ENCODE results near the gene MAGI2.
"Not testable (repeated sequence)": the region's sequence is repeated elsewhere in the genome, so short reads cannot be mapped to it uniquely, and the experiment has no call there.

The MAGI2 gene

DNA sequence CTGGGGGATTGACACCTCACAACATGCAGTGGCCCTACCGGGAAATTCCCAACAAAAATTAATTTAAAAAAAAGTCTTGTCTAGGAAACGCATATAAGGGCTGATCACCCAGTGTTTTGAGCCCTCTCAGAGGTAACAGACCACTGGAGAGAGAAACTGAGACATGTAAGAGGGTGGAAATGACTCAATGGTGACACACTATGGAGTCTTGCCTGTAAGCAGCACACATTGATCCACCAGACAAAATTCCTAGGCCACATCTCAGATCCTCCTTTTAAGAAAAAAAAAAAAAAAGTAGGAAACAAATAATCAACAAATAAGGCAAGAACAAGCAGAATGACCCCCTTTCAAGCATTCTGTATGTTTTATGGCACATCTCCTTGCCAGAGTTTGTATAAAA, 296.2 kb downstream of the MAGI2 start:
- DNase-seq (ENCODE audit: low spot score) = no peak

DNA sequence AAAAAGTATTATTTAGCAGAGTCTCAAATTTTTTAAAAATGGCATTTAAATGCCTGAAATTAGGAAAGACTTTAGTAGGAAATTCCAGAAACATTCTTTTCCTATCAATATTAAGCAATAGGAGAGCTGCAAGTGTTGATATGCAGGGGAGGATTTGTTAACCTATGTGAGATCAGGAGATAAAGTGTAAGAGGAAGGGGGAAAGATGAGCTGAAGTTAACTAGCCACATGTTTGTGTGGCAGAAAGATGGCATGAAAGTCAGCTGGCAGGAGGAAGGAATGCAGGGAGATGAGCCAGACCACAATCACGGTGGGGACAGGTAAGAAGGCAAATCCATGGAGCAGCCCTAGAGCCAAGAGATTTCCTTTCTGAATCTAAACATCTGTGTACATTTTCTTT, 303.6 kb downstream of the MAGI2 start:
- DNase-seq (ENCODE audit: low spot score) = no peak

DNA sequence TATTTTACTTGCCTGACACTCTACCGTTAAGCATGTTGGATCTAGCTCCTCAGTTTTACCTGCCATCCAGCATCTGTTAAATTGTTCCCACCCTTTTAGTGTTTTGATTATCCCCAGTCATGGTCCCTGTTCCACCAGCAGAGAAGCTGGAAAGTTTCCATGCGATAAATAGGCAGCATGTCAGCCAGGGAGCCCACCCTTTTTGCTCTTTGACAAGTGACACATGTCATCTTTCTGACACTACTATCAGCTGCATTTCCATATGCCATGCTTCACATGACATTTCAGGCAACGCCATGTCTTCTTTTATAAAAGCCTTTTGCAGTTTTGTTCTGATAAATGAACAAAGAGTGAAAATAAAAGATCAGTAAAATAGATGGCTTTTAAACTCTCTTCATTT, 310.8 kb downstream of the MAGI2 start:
- no peak for DNase-seq (ENCODE audit: low spot score)

DNA sequence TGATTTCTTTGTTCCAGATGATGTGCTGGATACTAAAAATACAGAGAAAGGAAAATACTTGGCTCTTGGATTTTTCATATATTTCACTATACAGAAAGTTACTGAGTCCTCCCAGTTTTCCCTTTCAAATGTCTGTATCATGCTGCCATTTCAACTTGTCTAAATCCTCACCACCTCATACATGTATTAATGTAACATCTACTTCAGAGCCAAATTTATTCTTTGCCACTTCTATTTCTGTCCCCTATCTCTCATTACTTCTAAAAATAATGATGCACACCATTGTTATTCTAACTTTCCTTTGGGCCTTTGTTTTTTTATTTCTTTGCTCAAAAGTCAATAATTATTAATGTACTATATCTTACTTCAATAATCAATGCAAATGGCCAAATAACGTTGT, 312.2 kb downstream of the MAGI2 start:
- DNase-seq (ENCODE audit: low spot score) = no peak

DNA sequence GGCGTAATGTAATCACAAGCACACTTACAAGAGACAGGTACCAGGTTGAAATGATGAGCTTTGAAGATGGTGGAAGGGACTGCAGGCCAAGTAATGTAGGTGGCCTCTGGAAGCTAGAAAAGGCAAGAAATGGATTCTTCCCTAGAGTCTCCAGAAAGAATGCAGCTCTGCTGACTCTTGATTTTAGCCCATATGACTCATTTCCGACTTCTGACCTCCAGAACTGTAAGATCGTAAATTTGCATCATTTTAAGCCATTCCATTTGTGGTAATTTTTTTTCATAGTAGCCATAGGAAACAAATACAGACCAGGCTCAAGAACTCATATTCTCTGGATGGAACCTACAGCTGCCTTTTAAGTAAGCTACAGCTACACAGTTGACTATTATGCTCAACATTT, 315.5 kb downstream of the MAGI2 start:
- no peak for DNase-seq (ENCODE audit: low spot score)

DNA sequence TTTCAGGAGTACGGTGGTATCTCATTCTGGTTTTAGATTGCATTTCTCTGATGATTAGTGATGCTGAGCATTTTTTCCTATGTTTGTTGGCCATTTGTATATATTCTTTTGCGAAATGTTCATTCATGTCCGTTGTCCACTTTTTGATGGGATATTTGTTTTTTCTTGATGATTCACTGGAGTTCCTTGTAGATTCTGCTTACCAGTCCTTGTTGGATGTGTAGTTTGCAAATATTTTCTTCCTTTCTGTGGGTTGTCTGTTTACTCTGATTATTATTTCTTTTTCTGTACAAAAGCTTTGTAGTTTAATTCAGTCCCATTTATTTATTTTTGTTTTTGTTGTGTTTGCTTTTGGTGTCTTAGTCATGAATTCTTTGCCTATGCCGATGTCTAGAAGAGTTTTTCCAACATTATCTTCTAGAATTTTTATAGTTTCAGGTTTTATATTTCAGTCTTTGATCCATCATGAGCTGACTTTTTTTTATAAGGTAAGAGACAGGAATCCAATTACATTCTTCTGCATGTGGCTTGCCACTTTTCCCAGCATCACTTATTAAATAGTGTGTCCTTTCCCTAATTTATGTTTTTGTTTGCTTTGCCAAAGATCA, 320.5 kb downstream of the MAGI2 start:
- DNase-seq (ENCODE audit: low spot score) = no peak

DNA sequence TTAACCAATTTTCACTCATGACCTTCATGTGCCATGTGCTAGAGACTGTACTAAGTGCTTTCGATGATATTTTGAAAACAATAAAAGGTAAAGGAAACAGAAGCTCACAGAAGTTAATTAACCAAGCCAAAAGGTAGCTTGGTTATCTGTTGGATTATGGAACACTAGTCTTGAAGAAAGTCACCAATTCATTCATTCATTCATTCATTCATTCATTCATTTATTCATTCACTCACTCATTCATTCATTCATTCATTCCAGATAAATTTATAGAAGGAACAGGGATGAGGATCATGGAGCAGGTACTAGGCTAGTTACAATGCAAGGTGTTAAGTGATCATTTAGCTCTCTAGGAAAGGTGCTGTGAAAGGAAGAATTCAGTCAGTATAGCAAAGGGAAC, 322.8 kb downstream of the MAGI2 start:
- DNase-seq (ENCODE audit: low spot score) = no peak

DNA sequence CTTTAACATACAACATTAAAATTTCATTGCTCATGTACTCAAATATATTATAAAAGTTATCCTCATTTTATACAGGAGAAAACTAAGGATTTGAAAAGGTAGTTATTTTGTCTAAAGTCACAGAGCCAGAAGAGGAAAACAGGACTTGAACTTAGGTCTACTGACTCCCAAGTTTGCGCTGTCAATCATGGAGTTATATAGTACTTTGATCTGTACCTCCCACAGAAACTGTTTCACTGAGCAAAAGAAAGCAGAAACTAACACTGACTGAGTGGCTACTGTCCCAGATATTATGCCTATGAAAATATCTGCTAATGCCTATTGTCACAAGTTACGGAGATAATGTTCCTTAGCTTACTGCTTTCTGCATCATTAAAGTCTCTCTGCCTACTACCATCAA, 329.1 kb downstream of the MAGI2 start:
- DNase-seq (ENCODE audit: low spot score) = no peak

DNA sequence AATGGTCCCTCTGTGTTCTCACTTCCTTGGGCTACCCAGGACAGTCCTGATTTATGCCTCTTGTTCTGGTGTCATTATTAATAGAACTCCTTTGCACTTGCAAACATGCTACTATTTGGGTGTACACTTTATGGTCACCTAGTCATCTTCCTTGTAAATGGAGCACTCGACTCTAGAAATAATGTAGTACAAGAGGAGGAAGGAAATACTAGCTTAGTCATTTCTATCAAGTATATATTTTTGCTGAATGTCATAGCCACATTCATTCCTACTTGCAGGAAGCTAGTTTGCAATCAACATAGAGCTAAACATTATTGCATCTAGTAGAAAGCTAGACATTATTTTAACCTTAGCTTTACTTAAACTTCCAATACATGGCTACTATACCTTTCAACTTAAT, 335.3 kb downstream of the MAGI2 start:
- DNase-seq (ENCODE audit: low spot score) = no peak

DNA sequence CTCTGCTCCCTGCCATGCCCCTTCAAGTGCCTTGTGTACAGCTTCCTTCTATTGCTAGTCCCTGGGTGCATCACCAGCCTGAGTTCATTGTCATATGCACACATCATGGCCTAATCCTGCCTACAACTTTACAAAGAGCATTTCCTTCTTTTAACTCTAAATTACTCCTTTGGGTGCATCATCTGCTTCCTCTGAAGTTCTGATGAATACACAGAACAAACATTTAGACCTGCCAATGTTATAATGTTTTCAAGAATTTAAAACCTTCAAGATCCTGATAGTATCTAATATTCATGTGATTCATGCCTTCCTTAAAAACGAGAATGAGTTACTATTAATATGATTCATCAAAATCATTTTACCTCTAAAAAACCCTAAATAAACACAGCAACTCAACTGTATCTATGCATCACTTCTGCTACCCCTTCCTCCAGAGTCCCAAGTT, 357.1 kb downstream of the MAGI2 start:
- DNase-seq (ENCODE audit: low spot score) = no peak

DNA sequence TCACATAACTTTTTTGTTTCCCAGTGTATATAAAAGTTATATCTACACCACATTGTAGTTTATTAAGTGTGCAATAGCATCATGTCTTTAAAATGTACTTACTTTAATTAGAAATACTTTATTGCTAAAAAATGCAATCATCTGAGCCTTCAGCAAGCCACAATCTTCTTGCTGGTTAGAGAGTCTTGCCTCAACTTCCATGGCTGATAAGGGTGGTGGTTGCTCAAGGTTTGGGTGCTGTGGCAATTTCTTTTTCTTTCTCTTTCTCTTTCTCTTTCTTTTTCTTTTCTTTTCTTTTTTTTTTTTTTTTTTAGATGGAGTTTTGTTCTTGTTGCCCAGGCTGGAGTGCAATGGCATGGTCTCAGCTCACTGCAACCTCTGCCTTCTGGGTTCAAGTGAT, 360.0 kb downstream of the MAGI2 start:
- DNase-seq (ENCODE audit: low spot score) = no peak

DNA sequence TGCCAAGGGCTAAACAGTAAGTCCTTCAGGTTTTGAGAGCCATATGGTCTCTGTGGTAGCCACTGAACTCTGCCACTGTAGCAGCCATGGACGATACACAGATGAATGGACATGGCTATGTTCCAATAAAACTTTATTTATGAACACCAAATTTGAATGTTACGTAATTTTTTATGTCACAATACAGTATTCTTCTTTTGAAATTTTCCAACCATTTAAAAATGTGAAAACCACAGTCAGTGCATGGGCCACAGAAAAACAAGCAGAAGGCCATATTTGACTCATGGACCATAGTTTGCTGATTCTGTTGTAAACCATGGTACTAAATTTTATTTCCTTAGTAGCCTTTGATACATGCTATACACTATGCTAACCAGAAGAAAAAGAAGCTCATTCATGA, 361.8 kb downstream of the MAGI2 start:
- DNase-seq (ENCODE audit: low spot score) = no peak

DNA sequence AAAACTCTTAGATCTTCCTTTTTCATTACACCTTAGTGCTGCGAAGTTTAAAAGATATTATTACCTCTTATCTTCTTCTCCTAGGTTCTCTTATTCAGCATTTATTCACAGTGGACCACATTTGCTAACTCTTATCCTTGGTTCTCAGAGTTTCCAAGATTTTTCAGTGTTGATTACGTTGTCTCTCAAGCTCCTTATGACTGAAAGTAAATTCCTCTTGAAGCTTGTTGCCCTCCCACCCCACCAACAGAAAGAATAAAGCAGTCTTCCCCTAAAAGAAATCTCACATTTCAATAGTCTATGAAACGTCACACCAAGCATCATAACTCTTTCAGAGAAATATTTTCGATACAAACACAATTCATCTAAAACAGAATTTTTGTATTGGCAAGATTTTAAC, 362.5 kb downstream of the MAGI2 start:
- DNase-seq (ENCODE audit: low spot score) = no peak

DNA sequence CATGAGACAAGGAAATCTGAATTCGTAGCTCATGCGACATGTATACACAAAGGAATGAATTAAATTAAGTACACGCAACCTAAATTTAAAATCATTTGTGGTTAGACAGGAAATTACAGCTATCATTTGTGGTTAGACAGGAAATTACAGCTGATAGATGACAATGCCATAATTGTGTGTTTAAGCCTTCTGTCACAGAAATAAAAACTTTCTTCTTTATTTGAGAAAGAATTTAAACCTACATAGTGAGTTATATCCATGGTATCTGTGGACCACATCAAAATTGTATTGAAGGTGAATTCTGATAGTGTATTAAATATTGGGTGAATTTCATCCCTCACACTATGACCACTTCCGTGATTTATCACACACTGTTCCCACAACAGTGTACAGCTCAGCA, 362.9 kb downstream of the MAGI2 start:
- no peak for DNase-seq (ENCODE audit: low spot score)

DNA sequence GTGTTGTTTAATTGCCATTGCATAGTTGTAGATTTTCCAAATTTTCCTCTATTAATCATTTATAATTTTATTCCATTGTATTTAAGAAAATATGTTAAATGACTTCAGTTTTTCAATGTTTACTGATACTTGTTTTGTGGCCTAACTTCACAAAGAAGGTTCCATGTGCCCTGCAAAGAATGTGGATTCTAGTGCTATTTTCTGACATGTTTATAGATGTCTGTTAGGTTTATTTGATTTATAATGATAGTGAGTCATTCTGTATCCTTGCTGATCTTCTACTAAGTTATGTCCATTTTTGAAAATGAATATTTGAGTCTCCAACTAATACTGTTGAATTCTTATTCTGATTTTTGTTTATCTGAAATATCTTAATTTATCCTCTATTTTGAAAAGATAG, 369.0 kb downstream of the MAGI2 start:
- DNase-seq (ENCODE audit: low spot score) = no peak

DNA sequence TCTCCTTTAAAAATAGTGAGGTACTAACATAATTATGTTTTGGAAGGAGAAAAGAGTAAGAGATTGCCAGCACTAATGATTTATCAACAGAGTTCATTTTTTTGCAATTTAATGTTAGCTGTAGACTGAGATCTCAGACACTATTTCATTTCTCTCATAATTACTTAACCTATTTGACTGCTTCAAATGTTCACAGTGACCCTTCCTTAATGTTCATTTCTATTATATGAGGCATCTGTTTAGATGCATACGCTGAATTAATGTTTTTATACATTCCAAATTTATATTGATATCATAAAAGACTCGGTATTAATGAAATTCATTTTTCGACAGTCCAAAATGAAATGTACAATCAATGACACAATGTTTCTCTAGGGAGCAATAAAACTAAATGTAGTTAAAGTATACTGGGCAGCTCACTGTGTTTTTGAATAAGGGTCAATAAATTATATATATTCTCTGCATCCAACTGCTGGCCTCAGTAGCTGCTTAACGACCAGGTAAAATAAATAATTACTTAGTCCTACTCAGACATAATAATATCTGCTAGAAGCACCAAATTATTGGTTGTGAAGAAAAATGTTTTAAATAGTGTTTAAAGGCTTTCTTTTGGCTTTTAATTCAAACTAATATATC, 373.4 kb downstream of the MAGI2 start:
- no peak for DNase-seq (ENCODE audit: low spot score)

DNA sequence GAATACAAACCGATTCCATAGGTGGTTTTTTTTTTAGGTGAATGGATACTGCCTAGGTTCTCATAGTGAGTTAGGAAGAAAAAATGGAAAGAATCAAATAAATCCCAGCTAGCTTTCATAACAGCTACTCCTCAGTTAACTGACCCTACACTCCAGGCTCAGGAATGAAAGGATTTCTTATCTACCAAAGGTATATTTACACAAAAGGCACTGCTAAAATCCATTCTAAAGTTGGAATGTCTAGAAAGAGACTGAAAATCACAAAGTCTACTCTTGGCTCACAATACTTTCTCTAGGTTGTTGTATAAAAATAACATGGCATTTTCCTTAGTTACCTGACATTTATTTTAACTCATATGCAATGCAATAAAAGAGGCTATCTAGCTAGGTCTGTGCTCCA, 375.2 kb downstream of the MAGI2 start:
- DNase-seq (ENCODE audit: low spot score) = no peak

DNA sequence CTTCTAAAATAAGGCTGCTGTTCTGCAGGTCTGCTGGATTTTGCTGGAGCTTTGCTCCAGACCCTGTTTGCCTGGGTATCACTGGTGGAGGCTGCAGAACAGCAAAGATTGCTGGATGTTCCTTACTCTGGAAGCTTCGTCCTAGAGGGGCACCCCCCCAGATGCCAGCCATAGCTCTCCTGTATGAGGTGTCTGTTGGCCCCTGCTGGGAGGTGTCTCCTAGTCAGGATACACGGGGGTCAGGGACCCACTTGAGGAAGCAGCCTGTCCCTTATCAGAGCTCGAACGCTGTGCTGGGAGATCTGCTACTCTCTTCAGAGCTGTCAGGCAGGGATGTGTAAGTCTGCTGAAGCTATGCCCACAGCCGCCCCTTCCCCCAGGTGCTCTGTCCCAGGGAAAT, 382.3 kb downstream of the MAGI2 start:
- not testable (repeated sequence) for DNase-seq (ENCODE audit: low spot score)

DNA sequence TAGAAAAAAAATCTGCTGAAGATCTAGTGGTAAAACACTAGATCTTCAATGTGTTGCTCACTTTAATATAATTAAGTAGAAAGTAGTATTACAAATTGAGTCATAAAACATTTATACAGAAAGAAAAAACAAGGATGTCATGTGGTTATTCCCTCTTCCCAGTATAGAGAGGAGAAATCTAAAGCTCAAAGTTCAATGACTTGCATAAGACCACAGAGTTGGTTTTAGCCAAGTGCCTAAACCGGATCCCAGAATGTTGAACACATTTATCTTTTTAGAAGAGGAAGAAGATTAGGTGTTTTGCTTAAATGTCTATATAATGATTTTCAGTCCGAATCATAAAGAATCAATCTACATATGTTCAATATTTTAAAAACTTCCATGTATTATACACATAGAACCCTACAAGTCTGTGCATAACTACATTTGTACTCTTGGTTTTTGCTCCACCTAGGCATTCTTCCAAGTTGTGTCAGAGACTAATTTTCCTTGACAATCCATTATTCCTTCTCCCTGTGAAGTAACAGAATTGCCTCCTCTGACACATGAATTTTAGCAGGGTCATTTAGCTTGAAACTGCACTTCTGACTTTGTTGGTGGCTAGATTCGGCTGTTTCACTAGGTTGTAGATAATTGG, 389.2 kb downstream of the MAGI2 start:
- no peak for DNase-seq (ENCODE audit: low spot score)

DNA sequence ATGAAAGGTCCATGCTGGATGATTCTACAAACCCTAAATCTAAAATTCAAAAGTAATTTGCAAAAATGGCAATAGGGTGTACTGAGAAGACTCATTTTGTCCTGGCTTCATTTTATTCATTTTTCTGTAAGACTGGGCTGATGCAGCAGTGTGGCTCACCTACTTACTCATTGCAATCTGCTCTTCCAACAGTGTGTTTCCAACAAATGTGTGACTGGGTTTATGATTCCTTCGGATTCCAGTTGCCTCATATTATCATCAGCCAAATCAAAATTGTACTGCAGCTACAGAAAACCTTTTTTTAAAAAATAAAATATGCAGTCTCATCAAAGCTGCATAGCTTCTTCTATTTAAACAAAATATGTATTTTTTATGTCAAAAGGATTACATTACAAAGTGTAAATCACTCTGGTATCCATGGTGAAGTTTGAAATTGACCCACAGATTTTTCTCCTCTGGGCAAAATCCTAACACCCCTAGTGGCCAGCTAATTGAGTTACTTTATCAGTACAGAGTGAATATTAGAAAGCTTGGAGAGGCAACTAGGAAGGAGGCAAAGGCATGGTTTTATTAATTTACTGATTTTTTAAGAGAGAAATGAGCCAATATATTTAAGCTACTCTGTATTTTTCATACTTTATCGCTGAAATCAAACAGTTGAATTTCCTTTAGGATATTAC, 390.3 kb downstream of the MAGI2 start:
- DNase-seq (ENCODE audit: low spot score) = no peak

DNA sequence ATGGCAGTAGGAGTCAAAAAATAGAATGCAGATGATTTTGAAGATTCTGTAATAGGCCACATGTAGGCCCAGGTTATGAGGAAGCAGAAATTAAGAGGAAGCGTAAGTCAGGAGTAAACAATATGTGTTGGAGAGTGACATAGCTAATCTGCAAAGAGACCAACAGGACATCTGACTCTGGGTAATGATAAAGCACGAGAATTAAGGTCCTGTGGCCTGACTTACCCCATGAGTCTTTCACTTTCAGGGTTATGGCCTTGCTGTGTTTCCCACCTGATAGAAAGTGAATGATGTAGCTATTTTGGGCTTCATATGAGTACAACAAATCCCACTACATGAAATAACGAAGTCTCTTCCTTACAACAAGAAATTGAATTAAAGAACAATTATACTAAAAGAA, 393.0 kb downstream of the MAGI2 start:
- no peak for DNase-seq (ENCODE audit: low spot score)

DNA sequence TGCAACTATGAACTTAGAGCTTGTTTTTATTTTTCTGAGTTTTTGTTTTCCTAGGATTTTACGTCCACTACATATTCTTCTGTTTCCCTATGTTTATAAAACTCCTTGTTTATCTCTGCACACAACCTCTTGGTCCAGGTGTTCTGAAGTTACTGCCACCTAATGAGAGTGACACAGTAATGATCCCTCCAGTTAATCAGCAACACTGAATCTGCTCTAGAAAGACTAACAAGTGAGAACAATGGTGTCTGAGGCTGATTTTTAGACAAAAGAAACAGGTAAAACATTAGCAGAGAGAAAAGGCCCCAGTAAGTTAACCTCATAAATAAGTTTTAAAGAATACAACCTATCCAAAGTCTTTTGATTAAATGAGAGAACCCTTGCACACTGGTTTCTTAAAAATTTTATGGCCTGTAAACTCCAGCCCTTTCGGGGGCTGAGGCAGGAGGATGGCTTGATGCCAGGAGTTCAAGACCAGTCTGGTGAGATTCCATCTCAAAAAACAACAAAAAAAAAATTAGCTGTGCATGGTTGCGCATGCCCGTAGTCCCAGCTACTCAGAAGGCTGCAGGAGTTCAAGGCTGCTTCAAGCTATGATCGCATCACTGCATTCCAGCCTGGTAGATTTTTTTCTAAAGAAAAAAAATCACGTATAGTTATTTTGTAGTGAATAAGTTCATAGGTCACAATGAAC, 397.6 kb downstream of the MAGI2 start:
- no peak for DNase-seq (ENCODE audit: low spot score)

DNA sequence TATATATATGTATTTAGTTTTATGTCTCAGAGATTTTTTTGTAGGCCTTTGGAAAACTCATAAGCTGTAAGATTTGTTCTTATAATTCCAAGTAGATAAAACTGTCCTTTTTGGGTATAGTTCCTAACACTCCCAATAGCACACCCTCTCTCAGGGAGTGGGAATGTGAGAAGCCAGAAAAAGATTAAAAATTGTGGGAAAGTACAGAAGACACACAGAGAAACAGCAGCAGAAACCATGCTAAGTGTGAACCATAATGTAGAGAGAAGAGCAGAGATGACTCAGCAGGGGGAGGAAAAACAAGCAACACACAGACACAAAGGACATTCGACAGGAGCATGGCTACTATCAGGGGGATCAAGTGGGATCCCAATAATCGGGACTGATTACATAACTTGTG, 401.6 kb downstream of the MAGI2 start:
- DNase-seq (ENCODE audit: low spot score) = no peak

All from activated CD4-positive, alpha-beta T cell treated with anti-CD3 and anti-CD28 coated beads, Interleukin-2, Interleukin-4, amounts not matched to agents 100 ng/mL and 50 ng/mL, durations not matched to agents 16 hours and 8 hours (primary cell).